Renal pelvis (tissue), 4 donors: ENCODE data around the gene HERC2. TPM values are rescaled to one million over a fixed set of nuclear protein-coding genes. Genes with fewer than 3 reads are reported as not detected.
"Not testable (repeated sequence)": the region's sequence is repeated elsewhere in the genome, so short reads cannot be mapped to it uniquely, and the experiment has no call there.

Experiments used
- DNase-seq: peaks from one replicate; pipeline ENCODE4 v3.0.0-alpha.2; 2013
- polyA plus RNA-seq, 3 donors: library from polyadenylated mRNA; unstranded; fragments of 120-200 nt; gene quantifications; one replicate each; pipeline ENCODE4 v1.2.1, GENCODE V29; 2013; ENCODE audit not compliant: insufficient read length in 3 of 3

The HERC2 gene
- polyA plus RNA-seq, 3 donors = 48.7 to 73.3 (median 61.2) TPM

DNA sequence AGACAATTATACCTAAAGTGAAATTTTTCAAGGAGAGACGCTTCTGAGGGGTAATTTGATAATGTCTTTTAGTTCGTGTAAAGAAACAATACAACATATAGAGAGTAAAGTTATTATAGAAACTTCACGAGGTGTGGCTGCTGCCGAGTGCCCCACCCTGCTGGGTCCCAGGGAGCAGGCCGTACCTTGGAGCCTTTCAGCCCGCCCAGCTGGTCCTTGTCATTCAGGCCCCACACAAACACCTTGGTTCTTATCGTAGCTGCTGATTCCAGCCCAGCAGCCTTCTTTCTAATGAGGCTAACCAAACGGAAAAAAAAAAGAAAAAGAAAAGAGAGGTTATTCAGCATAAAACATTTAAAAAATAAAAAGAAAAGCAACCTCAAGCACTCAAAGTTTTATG, 139.8 kb downstream of the HERC2 start:
- DNase-seq = no peak

DNA sequence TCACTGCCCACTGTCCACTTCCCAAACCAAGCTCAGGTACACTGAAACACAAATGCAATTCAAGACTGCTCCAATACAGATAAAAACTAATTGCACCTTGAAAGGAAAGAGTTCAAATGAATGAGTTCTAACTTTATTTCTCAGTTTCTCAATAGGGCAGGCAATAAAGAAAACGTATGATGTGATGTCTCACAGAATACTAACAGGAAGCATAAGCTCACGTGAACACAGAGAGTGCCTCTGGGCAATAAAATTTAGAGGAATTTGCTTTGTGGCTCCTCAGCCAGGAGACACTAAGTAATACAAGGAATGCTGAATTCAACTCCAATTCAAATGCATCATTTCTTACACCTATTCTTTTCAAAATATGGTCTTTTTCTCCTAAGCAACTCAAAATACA, 140.6 kb downstream of the HERC2 start:
- no peak for DNase-seq

DNA sequence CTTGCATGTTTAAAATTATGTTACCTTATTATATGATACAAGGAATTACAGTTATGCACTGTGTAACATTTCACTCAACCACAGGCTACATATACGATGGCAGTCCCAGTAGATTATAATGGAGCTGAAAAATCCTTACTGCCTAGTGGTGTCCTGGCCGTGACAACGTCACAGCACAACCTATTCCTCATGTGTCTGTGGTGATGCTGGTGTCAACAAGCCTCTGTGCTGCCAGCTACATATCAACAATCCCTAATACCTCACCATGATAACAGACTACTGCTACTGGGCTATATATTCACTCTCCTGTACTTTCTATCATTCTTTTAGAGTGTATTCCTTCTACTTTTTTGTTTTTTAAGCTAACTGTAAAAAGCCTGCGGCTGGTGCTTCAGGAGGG, 142.7 kb downstream of the HERC2 start:
- DNase-seq = no peak

DNA sequence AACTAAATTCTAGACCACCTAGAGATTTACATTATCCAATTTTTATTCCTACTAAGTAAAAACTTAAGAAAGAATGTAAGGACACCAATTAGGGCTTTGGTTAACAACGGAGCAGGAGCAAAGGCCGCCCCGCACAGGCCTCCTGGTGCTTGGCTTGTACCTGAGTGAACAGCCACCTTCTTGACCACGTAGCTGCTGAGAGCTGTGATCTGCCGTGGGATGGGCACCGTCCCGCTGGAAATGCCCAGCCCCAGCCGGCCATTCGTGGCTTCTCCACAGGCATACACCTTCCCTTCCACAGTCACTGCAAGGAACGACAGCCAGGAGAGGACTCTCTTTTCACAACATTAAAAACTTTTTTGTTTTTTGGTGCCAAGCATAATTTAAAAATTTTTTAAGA, 143.3 kb downstream of the HERC2 start:
- no peak for DNase-seq

DNA sequence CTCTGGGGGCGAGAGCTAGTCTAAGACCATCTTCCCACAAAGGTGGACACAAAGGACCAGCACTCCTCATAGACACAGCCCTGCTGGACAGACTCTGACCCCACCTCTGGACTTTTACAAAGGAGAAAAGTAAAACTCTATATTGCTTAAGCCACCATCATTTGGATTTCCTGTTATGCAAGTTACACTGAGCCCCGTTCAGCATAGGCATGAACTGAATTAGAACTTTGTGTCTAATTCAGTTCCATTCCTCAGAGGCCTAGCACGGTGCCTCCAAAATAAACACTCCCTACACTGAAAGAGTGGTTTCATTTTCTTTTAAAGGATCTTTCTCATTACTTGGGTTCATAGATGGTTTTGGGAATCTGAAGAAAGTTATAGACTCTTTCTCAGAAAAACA, 143.7 kb downstream of the HERC2 start:
- DNase-seq = no peak

DNA sequence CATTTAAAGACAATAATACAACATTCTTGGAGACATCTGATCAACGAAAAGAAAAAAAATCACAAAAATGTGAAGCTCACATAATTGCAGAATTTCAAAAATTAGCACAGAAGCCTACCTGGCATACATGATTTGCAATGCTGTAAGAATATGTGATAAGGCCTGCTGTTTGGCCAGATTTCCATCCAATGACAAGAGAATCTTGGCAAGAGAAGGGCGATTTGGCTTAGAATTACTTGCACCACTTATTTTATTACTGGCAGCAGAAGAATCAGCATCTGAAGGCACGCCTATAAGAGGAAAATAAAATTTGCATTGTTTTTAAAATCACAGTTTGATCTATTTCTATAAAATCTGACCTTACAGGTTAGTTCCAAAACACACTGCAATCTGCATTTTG, 152.6 kb downstream of the HERC2 start:
- no peak for DNase-seq

DNA sequence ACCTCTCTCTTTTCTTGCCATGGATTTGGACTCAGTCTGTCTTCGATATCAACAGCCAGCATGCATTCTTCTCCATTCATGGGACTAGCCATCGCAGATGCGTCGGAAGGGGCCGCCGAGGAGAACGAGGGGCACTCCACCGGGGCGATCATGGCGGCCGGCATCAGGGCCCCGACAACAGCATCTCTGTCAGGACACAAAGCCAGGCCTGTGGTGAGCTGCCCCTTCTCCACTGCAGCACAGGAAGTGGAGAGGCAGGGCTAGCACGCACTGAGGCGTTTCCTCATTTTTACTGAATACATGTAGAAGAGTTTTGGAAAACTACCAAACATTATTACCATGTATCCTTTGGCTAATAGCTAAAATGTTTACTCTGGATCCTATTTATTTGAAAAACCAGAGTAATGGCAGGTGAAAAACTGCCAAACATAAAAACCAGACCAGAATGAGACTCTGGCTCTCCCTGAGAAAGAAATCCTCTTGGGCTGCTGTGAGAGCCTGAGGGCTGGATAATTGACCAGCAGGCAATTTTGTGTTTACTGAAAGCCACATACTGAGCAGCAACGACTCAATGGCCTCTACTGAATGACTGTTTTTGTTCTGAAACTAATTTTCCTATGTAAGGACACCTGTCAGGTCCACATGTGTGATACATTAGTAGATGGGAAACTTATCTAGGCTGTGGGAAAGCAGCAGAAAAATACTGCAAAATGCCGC, 153.4 kb downstream of the HERC2 start:
- not testable (repeated sequence) for DNase-seq

DNA sequence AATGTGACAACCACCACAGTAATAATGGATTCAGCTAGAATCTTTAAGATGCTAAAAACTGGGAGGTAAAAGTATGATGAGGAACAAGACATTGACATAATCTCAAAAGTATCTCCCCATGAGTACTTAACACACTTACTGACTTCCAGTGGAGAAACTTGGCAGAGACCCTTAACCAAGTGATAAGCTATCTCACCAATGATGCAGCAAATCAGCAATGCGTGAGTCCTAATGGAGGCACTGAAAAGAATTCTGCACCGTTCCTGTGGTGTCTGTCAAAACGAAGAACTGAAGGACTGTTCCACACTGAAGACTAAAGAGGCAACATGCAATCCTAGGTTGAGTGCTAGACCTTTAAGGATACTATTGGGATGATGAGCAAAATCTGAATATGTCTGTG, 154.9 kb downstream of the HERC2 start:
- DNase-seq = no peak

DNA sequence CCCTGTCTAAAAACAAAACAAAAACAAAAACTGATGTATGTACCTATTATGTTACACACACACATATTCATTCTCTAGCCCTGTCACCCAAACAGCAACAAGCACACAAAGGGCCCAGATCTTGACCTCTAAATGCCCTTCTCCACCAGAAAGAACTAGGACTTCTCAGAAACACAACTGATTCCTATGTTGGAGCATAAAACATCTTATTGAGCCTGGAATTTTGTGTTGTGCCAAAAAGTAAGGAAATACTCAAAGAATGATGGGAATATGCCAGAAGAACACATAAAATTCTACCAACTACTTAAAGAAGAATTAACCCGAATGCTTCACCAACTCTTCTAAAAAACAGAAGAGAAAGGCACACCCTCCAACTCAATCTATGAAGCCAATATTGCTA, 156.2 kb downstream of the HERC2 start:
- DNase-seq = no peak

DNA sequence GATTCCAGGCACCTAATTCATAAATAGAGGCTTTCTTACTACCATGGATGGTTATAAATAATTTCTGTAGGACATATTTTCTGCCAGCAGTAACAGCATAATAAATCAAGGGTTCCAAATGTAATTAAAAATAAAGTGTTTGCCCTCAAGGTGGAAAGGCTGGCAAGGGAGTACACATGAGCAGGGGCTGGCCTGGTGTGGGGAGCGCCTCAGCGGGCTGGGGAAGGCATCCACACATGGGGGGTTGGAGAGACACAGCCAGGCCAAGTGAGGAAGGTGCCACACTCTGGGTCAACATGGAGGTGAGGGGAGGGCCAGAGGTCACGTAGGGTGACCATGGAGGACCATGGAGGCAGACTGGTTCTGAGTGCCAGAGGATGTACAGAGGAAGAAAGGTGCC, 157.1 kb downstream of the HERC2 start:
- no peak for DNase-seq

DNA sequence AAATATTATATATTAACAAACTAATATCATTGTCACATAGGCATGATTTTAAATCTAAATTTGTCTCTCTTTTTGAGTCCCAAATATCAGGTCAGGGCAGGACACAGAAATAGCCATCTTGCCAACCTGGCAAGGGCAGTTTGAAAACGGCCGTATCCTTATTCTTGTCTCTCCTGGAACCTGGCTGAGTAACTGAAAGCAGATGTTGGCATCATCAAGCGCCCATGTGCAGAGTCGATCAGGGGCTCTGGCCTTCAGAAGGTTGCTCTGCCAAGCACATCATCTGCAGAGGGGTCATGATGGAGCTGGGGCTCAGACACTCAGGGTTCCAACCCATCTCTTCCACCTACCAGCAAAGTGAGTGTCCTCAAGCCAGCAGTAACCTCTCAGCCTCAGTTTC, 167.7 kb downstream of the HERC2 start:
- DNase-seq = no peak

DNA sequence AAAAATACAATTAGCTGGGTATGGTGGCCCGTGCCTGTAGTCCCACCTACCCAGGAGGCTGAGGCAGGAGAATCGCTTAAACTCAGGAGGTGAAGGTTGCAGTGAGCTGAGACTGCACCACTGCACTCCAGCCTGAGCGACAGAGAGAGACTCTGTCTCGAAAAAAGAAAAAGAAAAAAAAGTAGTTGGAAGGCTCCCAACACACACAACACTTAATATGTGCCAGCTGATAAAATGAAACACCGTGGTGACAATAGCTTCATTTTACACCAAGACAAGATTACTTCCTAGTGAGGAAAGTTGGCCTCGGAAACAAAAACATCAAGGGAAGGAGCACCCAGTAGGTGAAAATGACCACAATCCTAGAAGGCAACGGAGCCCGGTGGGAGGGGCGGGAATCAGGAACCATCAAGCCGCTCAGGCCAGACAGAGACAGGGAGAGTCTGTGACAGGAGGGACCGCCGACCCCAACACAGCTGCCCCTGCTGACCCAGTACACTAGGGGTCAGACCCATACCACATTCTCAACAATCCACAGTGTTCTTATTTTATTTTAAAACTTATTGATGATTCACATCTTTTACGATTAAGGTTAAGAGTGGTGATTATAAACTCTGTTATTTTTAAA, 168.4 kb downstream of the HERC2 start:
- no peak for DNase-seq

DNA sequence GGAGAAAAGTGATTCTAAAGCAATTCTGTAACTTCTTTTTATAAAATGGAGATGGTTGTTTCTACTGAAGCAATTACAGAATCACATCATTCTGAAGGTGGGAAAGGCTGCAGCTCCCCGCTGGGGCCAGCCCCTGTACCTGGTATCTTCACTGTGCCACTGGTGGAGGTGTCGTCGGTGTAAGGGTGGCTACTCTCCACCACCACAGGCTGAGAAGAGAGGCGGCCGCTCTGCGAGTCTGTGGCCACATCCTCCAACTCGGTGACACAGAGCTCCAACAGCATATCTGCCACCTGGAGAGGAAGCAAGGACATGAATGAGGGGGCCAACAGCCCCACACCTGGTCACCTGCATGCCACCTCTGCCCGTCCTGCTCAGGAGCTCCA, 169.4 kb downstream of the HERC2 start:
- not testable (repeated sequence) for DNase-seq

DNA sequence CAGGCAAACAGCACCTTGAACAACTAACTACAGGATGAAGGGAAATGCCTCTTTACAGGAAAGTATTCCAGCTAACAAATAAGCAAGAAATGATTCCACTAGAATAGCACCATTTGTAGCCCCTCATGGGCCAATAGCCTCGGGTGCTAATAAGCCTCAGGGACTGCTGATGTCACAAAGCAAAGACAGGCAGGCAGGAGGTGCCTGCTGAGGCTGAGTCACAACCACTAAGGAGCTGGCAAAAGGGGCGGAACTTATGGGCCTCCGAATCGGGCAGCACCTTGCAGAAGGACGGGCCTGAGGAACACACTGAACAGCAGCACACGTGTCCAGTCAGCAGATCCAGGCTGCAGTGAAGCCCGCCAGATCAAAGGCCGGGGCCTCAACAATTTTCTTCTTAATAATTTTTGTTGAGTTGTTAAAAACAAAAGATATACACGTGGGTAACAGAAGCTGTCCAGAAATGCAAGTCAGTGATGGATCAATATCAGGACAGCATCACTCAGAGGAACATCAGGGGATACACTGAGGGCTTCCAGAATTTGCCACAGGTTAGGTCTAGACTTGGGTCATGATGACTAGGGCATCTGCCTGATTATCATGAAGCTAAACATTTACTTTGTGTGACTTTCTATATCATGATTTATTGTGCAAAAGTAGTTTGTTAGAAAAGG, 170.0 kb downstream of the HERC2 start:
- not testable (repeated sequence) for DNase-seq

DNA sequence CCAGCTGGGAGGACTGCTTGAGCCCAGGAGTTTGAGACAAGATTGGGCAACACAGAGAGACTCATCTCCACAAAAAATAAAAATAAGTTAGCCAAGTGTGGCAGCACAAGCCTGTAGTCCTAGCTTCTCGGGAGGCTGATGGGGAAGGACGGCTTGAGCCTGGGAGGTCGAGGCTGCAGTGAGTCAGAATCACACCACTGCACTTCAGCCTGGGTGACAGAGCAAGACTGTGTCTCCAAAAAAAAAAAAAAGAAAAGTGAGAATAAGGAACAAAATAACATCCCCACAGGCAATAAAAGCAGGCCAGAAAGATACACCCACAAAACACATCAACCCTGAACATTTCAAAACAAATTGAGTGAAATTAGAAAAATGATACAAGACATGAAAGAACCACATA, 174.2 kb downstream of the HERC2 start:
- DNase-seq = no peak

DNA sequence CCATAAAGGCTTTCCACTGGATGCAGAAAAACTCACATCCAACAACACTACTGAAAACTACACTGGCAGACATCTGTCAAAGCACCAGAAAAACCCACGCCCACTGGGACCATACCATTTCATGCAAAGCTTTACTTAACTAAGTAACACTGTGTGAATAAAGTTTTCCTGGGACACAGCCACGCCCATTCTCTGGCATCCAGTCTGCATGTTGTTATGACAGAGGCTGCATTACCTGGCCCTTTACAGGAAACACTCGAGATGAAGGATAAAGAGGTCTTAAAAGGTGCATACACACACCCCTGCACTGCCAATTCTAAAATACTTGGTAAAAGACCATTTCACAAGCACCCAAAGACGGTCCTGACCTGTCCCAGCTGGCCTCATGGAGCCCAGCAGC, 176.6 kb downstream of the HERC2 start:
- DNase-seq = not testable (repeated sequence)

DNA sequence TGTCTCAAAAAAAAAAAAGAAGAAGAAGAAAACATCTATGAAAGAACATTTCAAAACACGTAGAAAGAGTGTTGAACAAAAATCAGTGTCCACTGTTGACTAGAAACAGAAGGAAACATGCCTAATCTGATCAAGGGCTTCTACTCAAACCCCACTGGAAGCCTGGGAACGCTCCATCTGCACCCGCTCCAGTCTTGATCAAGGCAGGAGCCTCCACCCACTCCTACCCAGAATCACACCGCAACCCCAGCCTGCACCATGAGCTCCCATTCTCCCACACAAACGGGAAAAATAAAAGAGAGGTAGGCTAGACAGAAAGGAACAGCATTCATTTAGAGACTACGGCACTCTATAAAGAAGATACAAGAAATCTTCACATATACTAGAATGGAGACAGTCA, 181.9 kb downstream of the HERC2 start:
- no peak for DNase-seq

DNA sequence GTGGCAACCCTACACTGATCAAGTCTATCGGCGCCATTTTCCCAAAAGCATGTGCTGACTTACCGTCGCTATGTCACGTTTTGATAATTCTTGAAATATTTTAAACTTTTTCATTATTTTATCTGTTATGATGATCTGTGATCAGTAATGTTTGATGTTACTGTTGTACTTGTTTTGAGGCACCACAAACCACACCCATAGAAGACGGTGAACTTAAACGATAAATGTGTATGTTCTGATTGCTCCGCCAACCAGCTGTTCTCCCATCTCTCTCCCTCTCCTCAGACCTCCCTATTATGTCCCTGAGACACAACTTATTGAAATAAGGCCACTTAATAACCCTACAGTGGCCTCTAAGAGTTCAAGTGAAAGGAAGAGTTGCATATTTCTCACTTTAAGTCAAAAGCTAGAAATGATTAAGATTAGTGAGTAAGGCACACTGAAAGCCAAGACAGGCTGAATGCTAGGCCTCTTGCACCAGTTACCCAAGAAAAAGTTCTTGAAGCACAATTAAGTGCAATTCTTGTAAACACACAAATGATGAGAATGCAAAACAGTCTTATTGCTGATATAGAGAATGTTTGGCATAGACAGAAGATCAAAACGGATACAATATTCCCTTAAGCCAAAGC, 184.5 kb downstream of the HERC2 start:
- not testable (repeated sequence) for DNase-seq

DNA sequence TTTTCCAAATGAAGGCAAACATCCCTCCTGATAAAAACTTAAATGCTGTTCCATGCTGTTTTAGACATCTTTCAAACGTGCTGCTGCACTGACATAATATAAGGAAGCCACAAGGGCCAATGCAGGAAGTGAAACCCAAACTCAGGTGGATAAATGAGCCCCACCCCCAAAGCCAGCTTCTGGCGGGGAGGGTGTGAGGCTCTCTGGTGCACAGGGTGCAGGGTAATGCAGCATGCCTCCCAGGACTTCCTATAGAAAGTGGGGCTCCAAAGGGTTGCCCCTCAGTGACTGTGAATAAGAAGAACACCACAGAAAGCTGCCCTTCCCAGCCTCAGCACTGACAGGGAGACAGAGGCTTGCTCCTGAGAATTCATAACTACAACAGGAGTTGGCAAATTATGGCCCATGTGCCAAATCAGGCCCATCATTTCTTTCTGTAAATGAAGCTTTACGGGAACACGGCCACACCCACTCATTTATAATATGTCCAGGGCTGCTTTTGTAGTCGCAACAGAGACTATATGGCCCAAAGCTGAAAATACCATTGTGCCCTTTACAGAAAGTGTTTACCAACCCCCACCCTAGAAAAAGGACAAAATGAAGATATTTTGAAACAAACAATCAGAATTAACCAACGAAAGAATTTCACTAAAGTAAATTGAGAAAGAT, 185.6 kb downstream of the HERC2 start:
- DNase-seq = not testable (repeated sequence)

DNA sequence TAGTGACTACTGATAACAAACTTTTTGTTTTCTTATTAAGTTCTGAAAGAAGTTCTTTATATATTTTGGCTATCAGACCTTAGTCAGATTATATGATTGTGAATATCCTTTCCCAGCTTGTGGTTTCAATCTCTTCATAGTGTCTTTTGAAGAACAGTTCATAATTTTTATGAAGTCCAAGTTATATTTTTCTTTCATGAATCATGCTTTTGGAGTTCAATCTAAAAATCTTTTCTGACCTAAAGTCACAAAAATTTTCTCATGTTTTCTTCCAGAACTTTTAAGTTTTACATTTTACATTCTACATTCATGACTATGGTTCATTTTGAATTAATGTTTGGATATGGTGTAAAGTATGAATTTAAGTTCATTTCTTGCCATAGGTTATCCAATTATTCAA, 188.7 kb downstream of the HERC2 start:
- DNase-seq = no peak

DNA sequence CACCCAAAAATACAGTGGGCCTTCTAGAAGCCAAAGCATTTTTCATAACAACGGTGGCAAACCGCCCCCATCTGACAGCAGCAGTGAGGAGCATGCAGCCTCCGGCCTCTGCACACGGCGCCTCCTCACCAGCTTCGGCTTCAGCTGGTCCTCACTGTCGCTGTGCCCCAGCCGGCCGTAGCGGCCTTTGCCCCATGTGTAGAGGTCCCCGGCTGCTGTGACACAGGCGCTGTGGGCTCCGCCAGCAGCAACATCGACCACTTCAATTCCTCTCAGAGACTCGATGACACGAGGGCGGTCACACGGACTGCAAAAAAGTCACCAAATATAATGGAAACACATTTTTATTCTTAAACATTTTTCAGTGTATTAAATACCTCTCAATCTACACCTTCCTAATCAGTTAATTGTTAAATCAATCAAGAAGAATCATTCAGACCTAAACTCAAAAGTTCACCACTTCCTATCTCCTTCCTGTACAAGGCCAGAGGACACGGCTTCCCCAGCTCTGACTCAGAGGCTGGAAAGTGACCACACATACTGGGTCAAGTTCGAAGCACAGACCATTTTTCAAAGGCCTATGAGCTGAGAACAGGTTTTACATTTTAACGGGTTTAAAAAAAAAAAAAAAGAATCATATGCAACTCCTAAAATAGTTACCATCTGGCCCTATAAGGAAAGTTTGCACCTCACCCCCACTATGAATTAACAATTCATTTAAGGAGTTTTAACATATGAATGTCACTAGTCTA, 189.3 kb downstream of the HERC2 start:
- DNase-seq = no peak

DNA sequence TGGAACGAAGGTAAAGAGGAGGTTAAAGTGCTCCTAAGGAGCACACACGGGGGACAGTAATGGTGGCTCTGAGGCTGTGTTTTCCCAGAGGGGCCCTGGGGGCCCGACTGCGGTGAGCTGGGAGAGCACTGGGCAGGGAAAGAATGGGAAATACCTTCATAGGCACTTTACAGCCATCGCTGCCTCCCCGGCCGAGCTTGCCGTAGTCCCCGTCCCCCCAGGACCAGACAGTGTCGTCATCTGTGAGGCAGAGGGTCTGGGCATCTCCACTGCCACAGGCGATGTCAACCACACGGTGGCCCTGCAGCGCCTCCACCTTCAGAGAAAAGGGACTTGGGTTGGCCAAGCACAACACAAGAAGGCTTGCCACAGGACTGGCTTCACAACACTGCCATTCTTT, 190.0 kb downstream of the HERC2 start:
- DNase-seq = no peak
